PC-3 (cell line): ENCODE data around the gene C16orf74.

Experiments
- CTCF ChIP-seq: fragments of 300-600 bp; sonication (generic); conservative IDR thresholded peaks from 2 replicates; pipeline ENCODE4 v1.5.1; 2017; ENCODE audit warnings: antibody characterized with exemption, low read depth, mild to moderate bottlenecking, low read length
- EZH2 ChIP-seq: fragments of 300-600 bp; sonication (generic); IDR thresholded peaks from one replicate; pipeline ENCODE4 v1.6.1; 2017; ENCODE audit warnings: antibody characterized with exemption, mild to moderate bottlenecking, low read length; ENCODE audit not compliant: unreplicated experiment
- EZH2phosphoT487 ChIP-seq: fragments of 300-600 bp; sonication (generic); IDR thresholded peaks from 2 replicates; pipeline ENCODE4 v1.6.1; 2018; ENCODE audit warnings: mild to moderate bottlenecking, antibody characterized with exemption, low read length, borderline replicate concordance

GRCh38 chr16:85728879-85729278, 22.0 kb downstream of the C16orf74 start:
- TF ChIP-seq CTCF (peak; percentile 48), EZH2 (no peak), EZH2phosphoT487 (no peak)
